ENCODE results near the gene EFCAB6.

GRCh38 chr22:43820651-43821305 is 8.7 kb upstream of the EFCAB6 start:
- no peak for TF ChIP-seq POLR2A (IDR thresholded peaks at IDR 0.05)
- TF ChIP-seq, protein P1, sequence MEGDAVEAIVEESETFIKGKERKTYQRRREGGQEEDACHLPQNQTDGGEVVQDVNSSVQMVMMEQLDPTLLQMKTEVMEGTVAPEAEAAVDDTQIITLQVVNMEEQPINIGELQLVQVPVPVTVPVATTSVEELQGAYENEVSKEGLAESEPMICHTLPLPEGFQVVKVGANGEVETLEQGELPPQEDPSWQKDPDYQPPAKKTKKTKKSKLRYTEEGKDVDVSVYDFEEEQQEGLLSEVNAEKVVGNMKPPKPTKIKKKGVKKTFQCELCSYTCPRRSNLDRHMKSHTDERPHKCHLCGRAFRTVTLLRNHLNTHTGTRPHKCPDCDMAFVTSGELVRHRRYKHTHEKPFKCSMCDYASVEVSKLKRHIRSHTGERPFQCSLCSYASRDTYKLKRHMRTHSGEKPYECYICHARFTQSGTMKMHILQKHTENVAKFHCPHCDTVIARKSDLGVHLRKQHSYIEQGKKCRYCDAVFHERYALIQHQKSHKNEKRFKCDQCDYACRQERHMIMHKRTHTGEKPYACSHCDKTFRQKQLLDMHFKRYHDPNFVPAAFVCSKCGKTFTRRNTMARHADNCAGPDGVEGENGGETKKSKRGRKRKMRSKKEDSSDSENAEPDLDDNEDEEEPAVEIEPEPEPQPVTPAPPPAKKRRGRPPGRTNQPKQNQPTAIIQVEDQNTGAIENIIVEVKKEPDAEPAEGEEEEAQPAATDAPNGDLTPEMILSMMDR (IDR thresholded peaks at IDR 0.05) = no peak

Measured in heart left ventricle (tissue), 13 donors.